HG02588 (cell line): ENCODE measurements around the gene PNMA1.

ENCODE experiments used
- ATAC-seq: cut with Tn5 transposase; IDR thresholded peaks from one replicate; pipeline ENCODE4 v1.9.1; 2021; ENCODE audit warnings: mild to moderate bottlenecking, moderate library complexity; ENCODE audit not compliant: unreplicated experiment

Gene PNMA1, protein sequence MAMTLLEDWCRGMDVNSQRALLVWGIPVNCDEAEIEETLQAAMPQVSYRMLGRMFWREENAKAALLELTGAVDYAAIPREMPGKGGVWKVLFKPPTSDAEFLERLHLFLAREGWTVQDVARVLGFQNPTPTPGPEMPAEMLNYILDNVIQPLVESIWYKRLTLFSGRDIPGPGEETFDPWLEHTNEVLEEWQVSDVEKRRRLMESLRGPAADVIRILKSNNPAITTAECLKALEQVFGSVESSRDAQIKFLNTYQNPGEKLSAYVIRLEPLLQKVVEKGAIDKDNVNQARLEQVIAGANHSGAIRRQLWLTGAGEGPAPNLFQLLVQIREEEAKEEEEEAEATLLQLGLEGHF

DNA sequence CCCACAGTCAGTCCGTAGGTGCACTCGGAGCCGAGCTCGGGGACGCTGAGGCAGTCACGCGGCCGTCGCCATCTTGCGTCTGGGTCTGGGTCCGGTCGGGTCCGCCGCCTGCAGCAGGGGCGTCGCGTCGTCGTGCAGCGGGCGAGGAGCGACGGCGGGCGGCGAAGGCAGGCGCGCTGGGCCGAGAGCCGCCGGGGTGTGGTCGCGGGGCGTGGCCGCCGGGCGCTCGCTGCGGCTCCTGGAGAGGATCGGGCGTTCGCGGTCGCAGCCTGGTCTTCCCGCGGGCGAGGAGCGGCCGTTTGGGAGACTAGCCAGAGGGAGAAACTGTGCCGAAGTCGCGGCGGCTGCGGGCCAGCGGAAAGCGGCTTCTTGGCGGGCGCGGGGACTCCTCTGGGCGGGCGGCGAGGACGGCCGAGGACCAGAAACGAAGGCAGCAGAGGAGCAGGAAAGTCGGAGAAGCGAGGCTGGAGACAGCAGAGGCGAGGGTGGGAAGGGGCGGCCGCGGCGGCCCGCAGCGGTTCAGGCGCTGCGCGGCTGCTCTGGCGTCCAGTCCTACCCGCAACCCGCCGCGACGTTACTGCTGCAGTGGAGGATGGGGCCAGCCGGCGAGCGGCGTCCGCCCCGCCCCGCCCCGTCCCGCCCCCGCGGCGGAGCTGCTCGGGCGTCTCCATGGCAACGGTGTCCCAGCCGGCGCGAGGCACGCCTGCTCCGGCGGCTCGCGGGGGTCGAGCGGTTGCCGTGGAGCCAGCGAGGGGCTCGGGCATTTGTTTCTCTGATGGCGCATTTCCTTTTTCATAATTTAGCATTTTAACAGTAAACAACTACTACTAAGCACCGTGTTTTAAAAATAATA, at the start of gene PNMA1:
TSS of gene PNMA1 (minus strand) at position 582 of the 853 bp plus-strand sequence. CDS start 745 bp downstream, outside the sequence.
- peak; percentile 73 for ATAC-seq

DNA sequence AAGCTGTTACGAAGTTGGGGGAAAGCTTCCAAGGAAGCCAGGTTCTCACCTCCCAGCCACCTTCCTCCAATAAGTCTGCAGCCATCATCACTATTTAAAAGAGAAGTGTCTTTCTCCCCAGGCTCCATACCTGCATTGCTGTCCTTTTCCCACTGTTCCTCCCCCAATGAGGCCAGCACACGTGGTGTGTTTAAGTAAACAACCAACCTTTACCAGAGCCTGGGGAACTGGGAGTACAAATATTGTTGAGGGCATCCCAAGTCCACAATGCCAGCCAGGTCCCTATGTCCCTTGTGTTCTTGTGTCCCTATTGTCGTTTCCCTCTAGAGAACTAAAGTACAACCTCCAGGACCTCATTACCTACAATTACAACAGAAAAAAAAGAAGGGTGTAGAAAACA, 49.2 kb upstream of the PNMA1 start:
- no peak for ATAC-seq

DNA sequence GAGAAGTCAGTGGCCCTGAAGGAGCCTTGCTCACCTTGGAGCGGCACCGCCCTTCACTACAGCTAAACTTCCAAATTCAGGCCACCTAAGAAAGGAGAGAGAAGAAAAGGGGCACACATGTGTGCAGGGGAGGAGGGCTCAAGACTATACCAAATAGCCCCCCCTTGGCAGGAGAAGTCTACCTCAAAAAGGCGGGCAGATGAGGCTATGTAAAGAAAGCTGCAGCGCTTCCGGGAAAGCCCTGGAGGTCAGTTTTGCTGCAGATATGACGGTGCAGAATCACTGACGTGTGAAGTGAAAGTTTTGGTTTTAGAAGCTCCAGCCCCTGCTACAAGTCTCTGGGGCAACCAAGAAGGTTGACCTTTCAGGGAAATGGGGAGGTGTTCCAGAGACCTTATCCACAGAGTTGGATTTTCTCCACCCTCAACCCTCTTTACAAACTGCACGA, 48.2 kb upstream of the PNMA1 start:
- no peak for ATAC-seq

DNA sequence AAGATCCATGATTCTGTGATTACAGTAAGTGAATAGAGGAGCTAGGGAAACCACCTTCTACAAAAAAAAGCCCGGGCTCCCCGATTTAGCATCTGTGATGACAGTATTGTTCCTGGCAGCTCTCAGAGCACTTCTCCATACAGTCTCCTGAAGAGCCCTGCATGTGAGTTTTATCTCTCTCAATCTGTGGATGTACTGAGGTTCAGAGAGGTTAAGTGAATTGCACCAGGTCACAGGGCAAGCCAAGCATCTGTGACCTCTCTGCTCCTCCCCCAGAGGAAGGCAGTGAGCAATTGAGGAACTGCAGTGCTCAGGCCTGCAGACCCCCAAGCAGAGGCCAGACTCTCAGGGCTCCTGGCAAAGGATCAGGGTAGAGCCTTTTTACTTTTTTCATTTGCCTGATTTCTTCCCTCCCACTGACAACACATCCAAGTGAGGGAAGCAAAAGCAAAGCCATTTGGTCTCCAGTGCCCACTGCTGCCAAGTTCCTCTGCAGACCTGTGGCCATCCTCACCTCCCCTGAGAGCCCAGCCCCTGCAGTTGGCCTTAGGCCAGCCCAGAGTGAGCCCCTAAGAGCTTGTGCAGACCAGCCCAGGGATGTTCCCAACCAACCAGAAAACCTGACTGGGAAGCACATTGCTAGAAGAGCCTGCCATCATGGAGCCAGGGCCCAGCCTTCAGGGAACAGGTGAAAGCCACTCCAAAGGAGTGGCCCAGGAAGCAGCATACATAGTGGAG, 47.6 kb upstream of the PNMA1 start:
- no peak for ATAC-seq

DNA sequence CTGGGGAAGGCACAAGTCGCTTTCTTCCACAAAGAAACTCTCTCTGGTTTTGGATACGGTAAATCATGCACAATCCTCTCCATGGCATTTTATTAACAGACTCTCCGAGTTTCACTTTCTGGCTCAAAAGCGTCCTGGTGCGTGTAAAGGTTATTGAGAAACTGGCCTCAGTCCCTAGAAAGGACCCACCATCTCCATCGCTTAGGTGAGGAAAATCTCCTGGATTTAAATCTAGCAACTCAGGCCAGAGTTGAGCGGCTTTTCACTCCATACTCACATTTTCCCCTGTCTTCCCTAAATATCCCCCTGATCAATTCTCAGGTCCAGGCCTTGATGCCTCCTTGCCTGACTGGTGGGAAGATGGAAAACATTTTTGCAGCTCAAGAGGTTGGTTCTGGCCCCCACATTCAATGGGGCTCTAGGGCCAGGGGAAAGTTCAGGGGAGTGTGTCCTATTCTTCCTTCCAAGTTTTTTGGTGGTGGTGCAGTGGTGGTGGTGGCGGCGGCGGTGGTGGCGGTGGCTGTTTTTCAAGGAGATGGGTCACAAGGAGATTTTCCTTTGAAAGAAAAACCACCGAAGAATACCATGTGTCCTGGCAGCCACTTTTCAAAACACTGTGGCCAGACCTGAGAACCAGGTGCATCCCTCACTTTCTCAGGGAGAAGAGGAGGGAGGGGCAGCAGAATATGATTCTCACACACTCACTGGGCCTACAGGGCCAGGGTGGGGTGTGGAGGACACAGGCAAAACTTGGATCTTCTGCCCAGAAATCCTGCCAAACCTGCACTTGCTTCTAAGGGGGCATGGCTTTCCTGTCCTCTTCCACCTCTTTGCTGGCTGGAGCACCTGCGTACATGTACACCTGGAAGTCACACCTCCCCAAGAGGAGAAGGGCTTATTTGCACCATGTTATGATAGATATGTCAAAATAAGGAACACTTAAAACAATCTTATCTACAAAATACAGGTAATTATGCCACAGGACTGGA, 46.7 kb upstream of the PNMA1 start:
- peak; percentile 2 for ATAC-seq

DNA sequence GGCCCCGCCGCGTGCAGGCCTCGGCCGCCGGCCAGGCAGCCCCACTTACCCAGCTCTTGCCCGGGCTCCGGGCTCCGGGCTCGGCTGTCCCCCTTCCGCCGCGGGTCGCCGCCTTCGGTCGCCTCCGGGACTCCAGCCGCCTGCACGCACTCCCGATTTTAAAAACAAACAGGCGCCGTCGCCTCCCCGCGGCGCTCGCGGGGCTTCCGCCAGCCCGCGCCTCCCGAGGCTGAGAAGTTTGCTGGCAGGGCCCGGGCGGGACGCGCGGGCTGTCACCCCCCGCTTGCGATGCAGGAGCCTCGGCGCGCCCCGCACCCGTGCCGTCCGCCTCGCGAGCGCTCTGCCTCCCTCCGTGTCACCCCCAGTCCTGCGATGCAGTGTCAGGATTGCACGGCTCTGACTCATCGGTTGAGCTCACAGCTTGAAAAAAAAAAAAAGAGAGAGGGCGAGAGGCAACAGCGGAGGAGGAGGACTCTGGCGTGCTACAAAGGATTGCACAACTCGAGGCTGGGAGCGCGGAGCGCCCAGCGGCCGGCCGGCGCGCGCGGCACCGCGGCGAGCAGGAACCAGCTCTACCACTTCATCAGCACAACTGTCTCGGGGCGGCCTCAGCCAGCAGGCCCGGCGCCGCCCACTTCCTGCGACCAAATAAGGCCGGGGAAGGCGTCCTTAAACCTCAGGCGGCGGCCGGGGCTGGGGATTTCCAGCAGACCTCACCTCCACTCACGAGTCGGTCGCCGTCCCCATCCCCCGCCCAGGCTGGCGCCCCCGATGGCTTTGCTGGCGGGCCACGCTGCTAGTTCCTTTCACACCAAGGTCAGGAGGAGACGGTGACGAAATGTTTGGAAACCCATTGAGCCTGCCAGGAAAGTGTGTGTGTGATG, 45.8 kb upstream of the PNMA1 start:
- ATAC-seq: peak; percentile 53

DNA sequence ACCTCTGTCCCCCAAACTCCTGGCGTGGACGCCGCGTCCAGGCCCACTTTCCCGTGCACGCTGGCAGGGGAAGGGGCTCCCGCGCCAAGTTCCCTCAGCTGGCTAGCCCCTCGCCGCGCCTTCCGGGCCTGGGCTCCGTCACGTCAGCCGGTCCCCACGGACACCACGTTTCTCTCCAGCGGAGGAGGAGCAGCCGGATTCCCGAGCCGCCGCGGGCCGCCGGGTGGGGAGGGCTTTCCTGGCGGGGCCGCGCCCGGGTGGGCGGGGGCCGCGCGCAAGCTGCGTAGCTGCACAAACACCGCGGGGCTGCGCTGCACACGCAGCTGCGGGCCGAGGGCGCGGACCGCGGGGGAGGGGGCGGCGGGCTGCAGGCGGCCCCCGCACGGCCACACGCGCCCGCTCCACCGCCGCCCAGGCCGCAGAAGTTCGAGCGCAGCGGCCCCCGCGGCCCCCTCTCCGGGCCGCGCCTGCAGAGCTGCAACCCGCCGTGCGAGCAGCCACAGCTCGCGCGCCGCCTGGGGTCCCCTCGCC, 45.1 kb upstream of the PNMA1 start:
- no peak for ATAC-seq

DNA sequence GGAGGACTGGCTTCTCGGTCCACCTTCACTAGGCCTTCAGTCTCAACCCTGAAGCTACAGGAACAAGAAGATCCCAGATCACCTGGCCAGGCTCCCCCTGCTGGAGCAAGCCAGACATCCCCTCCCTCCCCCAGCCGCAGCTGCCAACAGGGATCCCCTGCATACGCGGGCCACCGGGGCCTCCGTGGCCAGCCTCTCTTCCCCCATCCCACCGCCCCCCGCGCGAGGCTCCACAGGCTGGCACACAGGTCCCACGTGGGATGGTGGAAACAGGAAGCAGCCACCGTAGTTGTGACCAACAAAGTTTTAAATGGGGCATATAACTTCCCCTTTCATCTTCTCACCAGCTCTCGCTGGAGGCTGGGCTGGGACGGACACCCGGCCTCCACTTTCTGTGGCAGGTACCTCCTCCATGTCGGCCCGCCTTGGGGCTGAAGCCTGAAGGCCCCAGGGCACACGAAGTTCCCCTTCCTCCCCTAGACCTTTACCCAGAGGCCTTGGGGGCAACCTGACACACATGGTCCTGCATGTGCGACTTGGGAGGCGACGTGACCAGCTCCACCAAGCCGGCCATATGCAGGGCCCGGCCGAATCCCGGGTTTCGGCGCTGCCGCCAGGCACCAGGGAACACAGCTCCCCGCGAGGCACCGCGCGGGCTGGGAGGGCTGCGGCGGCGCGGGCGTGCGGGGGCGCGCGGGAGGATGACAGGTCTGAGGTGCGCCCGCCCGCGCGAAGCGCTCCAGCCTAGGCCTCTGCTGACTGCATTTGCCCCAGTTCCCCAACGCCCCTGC, 44.4 kb upstream of the PNMA1 start:
- ATAC-seq: no peak

DNA sequence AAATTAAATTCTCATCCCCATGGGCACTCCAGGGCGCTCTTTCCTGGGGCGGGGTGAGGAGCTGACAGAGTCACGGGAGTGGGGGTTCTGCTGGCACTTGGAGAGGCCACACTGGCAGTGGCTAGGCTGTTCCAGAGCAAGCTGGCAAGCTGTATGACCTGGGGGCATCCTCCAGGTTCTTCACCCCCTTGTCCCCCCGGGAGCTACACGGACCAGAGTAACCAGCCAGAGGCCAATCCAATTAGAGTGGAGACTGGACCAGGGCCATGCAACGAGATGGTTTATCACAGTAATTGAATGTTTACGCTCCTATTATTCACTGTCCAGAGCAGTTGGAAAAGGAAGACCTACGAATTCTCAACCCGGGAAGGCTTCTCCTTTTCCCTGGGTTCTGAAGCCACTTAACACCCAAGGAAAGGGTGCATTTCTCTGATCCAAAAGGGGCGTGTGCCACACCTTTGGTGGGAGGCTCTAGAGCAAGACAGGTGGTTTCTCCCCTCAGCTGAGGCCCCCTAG, 43.8 kb upstream of the PNMA1 start:
- ATAC-seq: no peak

DNA sequence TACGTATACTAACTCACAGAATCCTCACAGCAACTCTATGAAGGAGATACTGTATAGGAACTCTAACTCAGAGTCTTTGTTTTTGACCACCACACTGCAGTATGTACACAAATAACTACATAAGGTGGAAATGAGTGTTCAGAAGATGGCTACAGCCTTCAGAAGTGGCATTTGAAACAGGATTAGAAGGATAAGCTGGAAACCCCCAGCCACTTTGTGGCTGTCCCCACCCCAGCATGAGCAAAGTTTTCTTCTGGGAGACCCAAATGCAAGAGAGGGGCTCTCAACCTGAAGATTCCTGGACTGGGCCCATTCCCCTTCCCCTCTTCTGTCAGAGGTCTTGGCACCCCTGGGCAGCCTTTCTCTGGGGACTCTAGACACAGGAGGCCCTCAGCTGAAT, 43.2 kb upstream of the PNMA1 start:
- ATAC-seq: no peak

DNA sequence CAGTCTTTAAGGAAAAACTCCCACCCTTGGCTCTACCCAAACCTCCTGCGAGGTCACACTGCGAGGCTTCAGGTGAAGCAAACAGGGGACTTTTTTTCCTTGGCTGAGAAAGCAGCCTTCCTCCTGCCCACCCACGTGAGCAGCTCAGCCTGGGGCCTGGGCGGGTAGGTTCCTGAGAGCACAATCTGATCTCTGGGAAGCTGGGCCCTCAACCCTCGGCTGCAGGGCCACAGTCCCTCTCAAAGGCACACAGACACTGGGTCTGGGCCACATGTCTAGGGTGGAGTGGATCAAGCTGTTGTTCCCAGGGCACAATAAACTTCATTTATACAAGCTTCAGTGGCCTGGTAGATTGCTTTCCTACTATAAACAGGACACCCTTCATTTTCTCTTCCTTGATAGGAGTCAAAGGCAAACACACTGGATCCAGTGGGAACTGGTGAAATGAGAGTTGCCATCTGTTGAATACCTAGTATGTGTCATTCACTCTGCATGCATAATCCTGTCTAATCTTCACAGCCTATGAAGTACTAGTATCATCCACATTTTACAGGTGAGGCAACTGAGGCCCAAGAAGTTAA, 41.3 kb upstream of the PNMA1 start:
- no peak for ATAC-seq

DNA sequence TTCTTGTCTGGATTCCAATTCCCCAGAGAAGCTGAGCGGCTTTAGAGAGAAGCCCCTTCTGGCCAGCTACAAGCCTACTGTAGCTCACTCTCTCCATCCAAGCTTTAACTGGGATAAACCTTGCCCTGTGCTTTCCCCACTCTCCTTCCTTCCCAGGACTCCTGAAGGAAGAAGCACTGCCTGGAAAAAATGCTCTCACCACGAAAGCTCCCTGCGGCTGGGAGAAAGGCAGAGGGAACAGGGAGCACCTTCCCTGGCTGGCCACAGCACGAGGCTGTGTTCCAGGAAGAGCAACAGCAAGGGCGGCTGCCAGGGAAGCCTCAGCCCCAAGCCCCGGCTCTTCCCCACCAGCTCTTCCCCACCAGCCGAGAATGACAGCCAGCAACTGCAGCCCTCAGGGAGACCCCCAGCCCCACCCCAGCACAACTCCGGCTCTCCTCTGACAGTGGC, 40.8 kb upstream of the PNMA1 start:
- no peak for ATAC-seq

DNA sequence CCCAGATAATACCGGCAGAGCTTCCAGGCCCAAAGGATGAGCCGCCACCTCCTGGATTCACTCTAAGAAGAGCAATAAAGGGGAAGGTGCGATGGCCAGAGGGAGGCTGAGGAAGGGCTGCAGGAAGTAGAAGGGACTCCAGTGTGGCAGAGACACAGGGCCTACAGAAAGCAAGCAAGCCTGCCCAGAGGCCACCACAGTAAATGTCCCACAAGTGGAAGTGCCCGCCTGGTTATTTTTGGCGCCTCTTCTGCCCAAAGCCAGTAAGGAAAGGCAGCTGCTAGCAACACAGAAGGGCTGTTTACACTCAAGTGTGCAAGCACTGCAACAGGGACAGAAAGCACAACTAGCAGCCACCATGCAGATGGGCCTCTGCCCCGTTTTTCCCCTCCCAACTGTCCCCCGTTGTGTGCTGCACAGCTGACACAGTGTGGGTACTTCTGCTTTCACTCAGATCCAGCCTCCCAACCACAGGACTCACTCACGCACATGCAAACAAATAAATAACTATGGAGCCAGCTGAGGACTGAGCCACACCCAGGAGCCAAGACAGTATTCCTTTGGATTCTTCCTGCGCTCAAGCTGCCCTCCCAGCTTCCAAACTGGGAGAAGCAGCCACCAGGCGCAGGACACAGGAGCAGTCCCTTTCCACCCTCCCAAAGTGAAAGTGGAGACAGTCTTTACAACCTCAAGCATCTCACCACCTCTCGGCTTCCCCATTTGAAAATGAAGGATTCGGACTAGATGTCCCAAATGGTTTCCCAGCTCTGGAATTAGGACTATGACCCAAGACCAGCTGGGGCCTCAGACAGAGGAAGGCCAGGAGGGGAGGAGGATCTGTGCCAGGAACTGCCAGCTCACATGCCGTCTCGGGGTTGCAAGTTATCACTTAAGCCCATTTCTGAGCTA, 40.0 kb upstream of the PNMA1 start:
- ATAC-seq: peak; percentile 45

DNA sequence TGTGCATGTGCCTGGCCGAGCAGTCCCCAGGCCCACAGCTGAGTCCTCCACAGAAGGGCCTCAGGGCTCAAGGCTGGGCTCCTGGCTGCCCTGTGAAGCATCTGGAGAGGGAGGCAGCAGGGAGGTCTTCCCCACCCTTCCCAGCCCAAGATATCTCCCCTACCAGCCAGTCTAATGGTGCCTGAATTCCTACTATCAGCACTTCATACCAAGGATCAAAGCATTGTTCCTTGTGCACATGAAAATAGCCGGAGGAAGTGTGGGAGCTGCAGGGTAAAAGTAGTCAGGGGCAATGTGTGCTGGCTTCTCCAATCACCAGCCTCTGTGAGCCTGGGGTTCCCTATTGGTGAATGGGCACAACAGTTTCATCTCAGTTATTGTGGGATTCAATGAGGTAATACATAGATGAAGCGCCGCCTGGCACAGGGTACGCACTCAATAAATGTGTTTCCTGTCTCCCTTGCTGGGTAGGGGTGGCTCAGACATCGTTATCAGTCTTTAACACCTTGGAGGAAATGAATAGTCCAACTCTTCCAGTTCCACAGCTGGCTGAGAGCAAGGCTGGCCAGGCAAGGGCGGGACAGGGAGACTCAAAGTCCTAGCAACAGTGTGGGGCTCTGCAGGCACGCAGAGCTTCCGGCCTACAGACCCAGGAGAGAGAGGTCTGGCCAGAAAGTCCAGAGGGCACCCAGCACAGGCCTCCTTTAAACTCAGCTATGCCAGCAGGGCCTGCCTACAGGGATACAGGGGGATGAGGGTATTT, 39.1 kb upstream of the PNMA1 start:
- ATAC-seq: no peak

DNA sequence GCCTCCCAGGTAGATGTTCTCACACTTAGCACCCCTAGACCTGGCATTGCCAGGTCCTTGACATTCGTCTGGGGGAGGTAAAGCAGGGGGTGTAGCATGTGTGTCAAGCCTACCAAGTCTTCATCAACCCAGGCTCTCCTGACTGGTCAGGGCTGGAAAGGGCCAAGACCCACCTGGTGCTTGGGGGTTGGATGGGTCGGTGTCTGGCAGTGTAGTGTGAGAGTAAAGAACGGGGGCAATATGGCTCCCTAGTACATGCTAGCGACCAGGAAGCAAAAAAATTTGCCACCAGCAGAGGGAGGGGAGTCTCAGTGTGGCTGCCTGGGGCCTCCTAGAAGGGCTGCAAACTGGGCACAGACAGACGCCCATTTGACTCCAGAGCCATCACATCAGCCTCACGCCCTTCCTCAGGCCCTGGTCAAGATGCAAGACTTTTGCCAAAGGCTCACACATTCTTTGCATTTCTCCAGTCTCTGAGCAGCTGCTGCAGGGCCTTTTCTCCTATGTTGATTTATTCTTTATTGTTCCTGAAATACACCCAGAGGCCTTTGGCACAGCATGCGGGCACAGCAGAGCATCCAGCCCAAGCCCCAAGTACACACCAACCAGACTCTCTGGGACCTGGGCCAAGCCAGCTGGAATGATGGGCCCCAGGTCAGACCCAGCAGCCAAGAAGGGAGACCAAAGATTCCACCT, 38.3 kb upstream of the PNMA1 start:
- no peak for ATAC-seq
